PC-3 (cell line): ENCODE measurements around the gene FBXO15. TPM values are rescaled to one million over a fixed set of nuclear protein-coding genes. Genes with fewer than 3 reads are reported as not detected.

Experiments used
- ATAC-seq: fragments of 200-7000 bp; cut with Tn5 transposase; 2 replicates; pipeline ENCODE4 v1.9.1; 2020; ENCODE audit warnings: mild to moderate bottlenecking, moderate library complexity
- Bru-seq: library from RNA; stranded (reverse); fragments of 400-500 nt; gene quantifications from one replicate; lab custom pipeline; 2021; lab: Mats Ljungman, UMichigan
- BruChase-seq, 2 experiments: library from RNA; stranded (reverse); fragments of 400-500 nt; gene quantifications; one replicate each; lab custom pipeline; 2021; lab: Mats Ljungman, UMichigan
- BruUV-seq: library from RNA; stranded (reverse); fragments of 400-500 nt; replicated peaks from 2 replicates; lab custom pipeline; 2021; lab: Mats Ljungman, UMichigan
- CTCF ChIA-PET: fragments of 300-600 bp; sonication (Branson Sonifier 250); formaldehyde crosslinking; loops from one replicate; lab custom pipeline; 2022; ENCODE audit warnings: antibody characterized with exemption; lab: Charles Lee
- POLR2A ChIA-PET: fragments of 300-600 bp; sonication (Branson Sonifier 250); formaldehyde crosslinking; loops from one replicate; lab custom pipeline; 2022; ENCODE audit warnings: antibody characterized with exemption; ENCODE audit not compliant: unreplicated experiment; lab: Charles Lee
- DNase-seq: peaks from one replicate; pipeline ENCODE4 v3.0.0-alpha.2; 2015
- H2AFZ ChIP-seq: fragments of 300-600 bp; sonication (generic); 2 replicates; pipeline ENCODE4 v1.6.0; 2016; ENCODE audit warnings: antibody characterized with exemption, low read length
- H3F3A ChIP-seq: fragments of 300-600 bp; sonication (generic); one replicate; pipeline ENCODE4 v1.6.0; 2017; ENCODE audit warnings: antibody characterized with exemption, low read length, control low read depth, mild to moderate bottlenecking; ENCODE audit not compliant: unreplicated experiment
- H3K27ac ChIP-seq: fragments of 300-600 bp; sonication (generic); 2 replicates; pipeline ENCODE4 v1.5.1; 2016; ENCODE audit warnings: mild to moderate bottlenecking, low read length
- H3K27me3 ChIP-seq: fragments of 300-600 bp; sonication (generic); 2 replicates; pipeline ENCODE4 v1.6.1; 2016; ENCODE audit warnings: low read length, mixed read lengths
- H3K36me3 ChIP-seq: fragments of 300-600 bp; sonication (generic); 2 replicates; pipeline ENCODE4 v1.6.1; 2016; ENCODE audit warnings: low read depth, mixed run types, low read length, mixed read lengths
- H3K4me1 ChIP-seq: fragments of 300-600 bp; sonication (generic); 2 replicates; pipeline ENCODE4 v1.5.1; 2016; ENCODE audit warnings: low read length; ENCODE audit not compliant: insufficient read depth
- H3K4me2 ChIP-seq: fragments of 300-600 bp; sonication (generic); 2 replicates; pipeline ENCODE4 v1.6.0; 2016; ENCODE audit warnings: low read length
- H3K4me3 ChIP-seq: fragments of 300-600 bp; sonication (generic); 2 replicates; pipeline ENCODE4 v1.5.1; 2016; ENCODE audit warnings: mild to moderate bottlenecking, low read length, mixed read lengths
- H3K79me2 ChIP-seq: fragments of 300-600 bp; sonication (generic); 2 replicates; pipeline ENCODE4 v1.6.1; 2017; ENCODE audit warnings: low read length, mixed read lengths
- H3K9ac ChIP-seq: fragments of 300-600 bp; sonication (generic); 2 replicates; pipeline ENCODE4 v1.6.0; 2016; ENCODE audit warnings: mild to moderate bottlenecking, low read length
- H3K9me2 ChIP-seq: fragments of 300-600 bp; sonication (generic); replicated peaks from 2 replicates; pipeline ENCODE4 v1.6.1; 2016; ENCODE audit warnings: mixed run types, low read length, mixed read lengths
- H3K9me3 ChIP-seq: fragments of 300-600 bp; sonication (generic); 2 replicates; pipeline ENCODE4 v1.6.1; 2016; ENCODE audit warnings: low read length, mixed read lengths
- H4K20me1 ChIP-seq: fragments of 300-600 bp; sonication (generic); 2 replicates; pipeline ENCODE4 v1.6.1; 2016; ENCODE audit warnings: low read length, mixed read lengths
- EZH2 ChIP-seq: fragments of 300-600 bp; sonication (generic); IDR thresholded peaks from one replicate; pipeline ENCODE4 v1.6.1; 2017; ENCODE audit warnings: antibody characterized with exemption, mild to moderate bottlenecking, low read length; ENCODE audit not compliant: unreplicated experiment
- EZH2phosphoT487 ChIP-seq: fragments of 300-600 bp; sonication (generic); IDR thresholded peaks from 2 replicates; pipeline ENCODE4 v1.6.1; 2018; ENCODE audit warnings: mild to moderate bottlenecking, antibody characterized with exemption, low read length, borderline replicate concordance
- intact Hi-C: fragments of 100-400 bp; cut with micrococcal nuclease; formaldehyde crosslinking; loops from 2 replicates; pipeline ENCODE4 v1.9.0; 2023
- long read RNA-seq: library from polyadenylated mRNA; unstranded; transcript quantifications from one replicate; pipeline ENCODE4 v2.0.0, GENCODE V29; 2021; ENCODE audit not compliant: unreplicated experiment
- total RNA-seq: library from RNA; depleted of rRNA; stranded (reverse); fragments of >200 nt; gene quantifications from 2 replicates; pipeline ENCODE4 v1.2.3, GENCODE V29; 2014; rRNA removed
- TF ChIP-seq, protein P1 (sequence below): fragments of 300-600 bp; sonication (generic); conservative IDR thresholded peaks from 2 replicates; pipeline ENCODE4 v1.5.1; 2017; ENCODE audit warnings: antibody characterized with exemption, low read depth, mild to moderate bottlenecking, low read length

FBXO15 gene
- total RNA-seq (0.87 and 2.8 TPM in 2 replicates), Bru-seq, nascent RNA (percentile 37 among the genes with signal in this experiment), BruChase-seq, experiment 1, labeled RNA remaining after a 6-hour chase (percentile 27 among the genes with signal in this experiment), BruChase-seq, experiment 2, labeled RNA remaining after a 2-hour chase (percentile 32 among the genes with signal in this experiment)
- long read RNA-seq, partial matches to known transcripts, result 1 of 7 reads
- long read RNA-seq, other reads (novel, unspliced or antisense), result 3 of 7 reads

GRCh38 chr18:74147779-74148542, at the start of gene FBXO15, which contains the start of gene TIMM21:
TSS of gene FBXO15 (minus strand) at chr18:74147834. CDS start at chr18:74147785, 49 bp downstream.
TSS of gene TIMM21 (plus strand) at chr18:74148523. CDS start at chr18:74148809, 286 bp downstream.
- CTCF ChIA-PET, result no interaction called here
- peak within 1 kb of the TSS; percentile 97 for H3K9ac ChIP-seq
- H3K9me2 ChIP-seq, result no peaks in the 10 kb centered on the region
- TSS peak; percentile 40 for BruUV-seq
- peaks cover 5% of the 10 kb centered on the region; the same call in 1 of the 2 replicates for H3K36me3 ChIP-seq
- H3K4me2 ChIP-seq, result peak within 1 kb of the TSS; percentile 98
- peaks cover 23% of the 10 kb centered on the region; the same call in 1 of the 2 replicates for H3K4me1 ChIP-seq
- no peaks in the 10 kb centered on the region for H3F3A ChIP-seq
- POLR2A ChIA-PET, result no interaction called here
- DNase-seq (peak; percentile 96), ATAC-seq (peak; percentile 95)
- intact Hi-C loops, result no loop called here
- no peaks in the 10 kb centered on the region for H3K9me3 ChIP-seq
- H3K27ac ChIP-seq, result peak within 1 kb of the TSS; percentile 75
- H3K27me3 ChIP-seq, result no peaks in the 10 kb centered on the region
- peaks cover 46% of the 10 kb centered on the region for H3K79me2 ChIP-seq
- TF ChIP-seq EZH2phosphoT487, result no peak
- TF ChIP-seq, protein P1, sequence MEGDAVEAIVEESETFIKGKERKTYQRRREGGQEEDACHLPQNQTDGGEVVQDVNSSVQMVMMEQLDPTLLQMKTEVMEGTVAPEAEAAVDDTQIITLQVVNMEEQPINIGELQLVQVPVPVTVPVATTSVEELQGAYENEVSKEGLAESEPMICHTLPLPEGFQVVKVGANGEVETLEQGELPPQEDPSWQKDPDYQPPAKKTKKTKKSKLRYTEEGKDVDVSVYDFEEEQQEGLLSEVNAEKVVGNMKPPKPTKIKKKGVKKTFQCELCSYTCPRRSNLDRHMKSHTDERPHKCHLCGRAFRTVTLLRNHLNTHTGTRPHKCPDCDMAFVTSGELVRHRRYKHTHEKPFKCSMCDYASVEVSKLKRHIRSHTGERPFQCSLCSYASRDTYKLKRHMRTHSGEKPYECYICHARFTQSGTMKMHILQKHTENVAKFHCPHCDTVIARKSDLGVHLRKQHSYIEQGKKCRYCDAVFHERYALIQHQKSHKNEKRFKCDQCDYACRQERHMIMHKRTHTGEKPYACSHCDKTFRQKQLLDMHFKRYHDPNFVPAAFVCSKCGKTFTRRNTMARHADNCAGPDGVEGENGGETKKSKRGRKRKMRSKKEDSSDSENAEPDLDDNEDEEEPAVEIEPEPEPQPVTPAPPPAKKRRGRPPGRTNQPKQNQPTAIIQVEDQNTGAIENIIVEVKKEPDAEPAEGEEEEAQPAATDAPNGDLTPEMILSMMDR, result no peak
- TF ChIP-seq EZH2, result no peak
- peak within 1 kb of the TSS; percentile 100 for H2AFZ ChIP-seq
- peak within 1 kb of the TSS; percentile 91 for H3K4me3 ChIP-seq
- H4K20me1 ChIP-seq, result no peaks in the 10 kb centered on the region; the same call in 1 of the 2 replicates

DNA sequence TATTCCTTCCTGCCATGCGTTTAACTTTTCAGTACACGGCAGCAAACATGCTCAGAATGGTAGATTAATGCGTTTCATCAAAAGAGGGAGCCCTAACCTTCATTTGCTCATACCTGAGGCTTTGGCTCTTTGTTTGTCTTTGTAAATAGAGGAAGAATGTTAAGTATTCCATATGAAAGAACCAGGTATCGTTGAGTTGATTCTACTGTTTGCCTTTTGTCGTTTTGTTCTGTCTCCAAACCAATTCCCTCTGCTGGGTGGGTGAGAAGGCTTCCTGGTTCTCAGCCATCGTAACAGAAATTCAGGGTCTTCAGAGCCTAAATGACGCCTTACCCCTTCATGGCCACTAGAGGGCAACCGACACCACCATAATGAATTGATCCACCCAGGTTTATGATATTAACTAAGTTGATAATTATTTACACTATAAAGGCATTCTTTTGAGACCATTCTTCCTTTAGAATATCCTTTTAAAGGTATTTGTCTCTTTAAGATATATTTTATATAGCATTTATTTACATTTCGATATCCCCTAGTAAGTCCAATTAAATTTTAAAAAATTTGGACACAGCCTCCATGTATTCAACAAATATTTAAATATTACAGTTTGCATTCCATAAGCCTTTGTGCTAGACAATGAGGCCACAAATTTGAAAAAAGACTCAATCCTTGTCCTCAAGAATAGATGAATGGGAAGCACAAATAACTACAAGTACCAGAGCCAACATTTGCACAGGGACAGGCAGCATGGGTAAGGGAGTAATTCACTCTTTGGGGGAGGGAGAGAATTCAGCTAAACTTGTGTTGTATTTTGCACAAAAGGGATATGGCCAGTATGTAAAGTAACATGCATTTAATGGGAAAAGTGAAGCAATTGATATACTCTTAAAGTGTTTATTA, 48.8 kb upstream of the FBXO15 start:
- Histone ChIP-seq H3K4me3 (peak overlapping the region; percentile 67), H3K9ac (no peak overlapping the region), H3K4me1 (no peaks in the 10 kb centered on the region), H3K27ac (no peak overlapping the region), H4K20me1 (no peaks in the 10 kb centered on the region), H3K4me2 (peak overlapping the region; percentile 86), H2AFZ (peak overlapping the region; percentile 71), H3K9me2 (no peaks in the 10 kb centered on the region), H3F3A (no peaks in the 10 kb centered on the region), H3K36me3 (no peaks in the 10 kb centered on the region), H3K27me3 (no peaks in the 10 kb centered on the region), H3K79me2 (no peaks in the 10 kb centered on the region), H3K9me3 (no peaks in the 10 kb centered on the region)
- DNase-seq (peak; percentile 75), ATAC-seq (peak; percentile 90)
- ChIA-PET CTCF (interaction anchor here (1.3 kb wide), 1 partner anchor 146 kb away, joined by 7 read pairs; no protein-coding TSS in a partner anchor), POLR2A (no interaction called here)
- no TSS peak for BruUV-seq
- TF ChIP-seq, protein P1, result peak; percentile 96
- no peak for TF ChIP-seq EZH2
- intact Hi-C loops, result loop anchor here (1.0 to 5.0 kb wide), 5 partner anchors 93 to 356 kb away; partner anchors contain the start of gene CNDP2
